Prostate gland (tissue), 2 donors: ENCODE results near the gene LYPD6. TPM values are rescaled to one million over a fixed set of nuclear protein-coding genes. Genes with fewer than 3 reads are reported as not detected.

ENCODE experiments used
- DNase-seq: peaks from one replicate; pipeline ENCODE4 v3.0.0-alpha.2; 2019; ENCODE audit warnings: low spot score
- H3K27ac ChIP-seq, 2 donors: fragments of 200-600 bp; sonication (generic); 2 replicates each; pipeline ENCODE4 v1.5.1; 2017 to 2019
- H3K27me3 ChIP-seq: fragments of 200-600 bp; sonication (generic); replicated peaks from 2 replicates; pipeline ENCODE4 v1.5.1; 2019; ENCODE audit not compliant: insufficient read depth
- H3K36me3 ChIP-seq, 2 donors: fragments of 200-600 bp; sonication (generic); 1 replicate in 1 of 2; 2 replicates in 1 of 2; pipeline versions ENCODE4 v1.5.1 to v1.8.1; 2017 to 2019
- H3K4me1 ChIP-seq: fragments of 200-600 bp; sonication (generic); replicated peaks from 2 replicates; pipeline ENCODE4 v1.5.1; 2019
- H3K4me3 ChIP-seq, 2 donors: fragments of 200-600 bp; sonication (generic); 2 replicates each; pipeline ENCODE4 v1.5.1; 2017 to 2019
- H3K9me3 ChIP-seq: fragments of 200-600 bp; sonication (generic); 2 replicates; pipeline ENCODE4 v1.5.1; 2017
- CTCF ChIP-seq, 4 experiments: fragments of 200-600 bp in 2 of 4; fragments of 450-650 bp in 2 of 4; sonication (generic) in 2 of 4; IDR thresholded peaks; 1 replicate in 3 of 4; 2 replicates in 1 of 4; pipeline ENCODE4 v1.5.1; 2016 to 2019; ENCODE audit warnings: antibody characterized with exemption in 4 of 4, mild to moderate bottlenecking in 2 of 4, moderate library complexity in 2 of 4
- POLR2A ChIP-seq: fragments of 450-650 bp; IDR thresholded peaks from one replicate; pipeline ENCODE4 v1.6.1; 2016; ENCODE audit warnings: antibody characterized with exemption, mild to moderate bottlenecking
- POLR2AphosphoS5 ChIP-seq: sonication (generic); formaldehyde crosslinking; IDR thresholded peaks from one replicate; pipeline ENCODE4 v1.6.1; 2017; ENCODE audit warnings: antibody characterized with exemption
- WGBS: methylation state at CpG from one replicate; pipeline ENCODE4 v1.1.5; 2018; 5-methylcytosine and 5-hydroxymethylcytosine counted together
- intact Hi-C: fragments of 100-400 bp; cut with DNase I; formaldehyde crosslinking; loops from one replicate; pipeline ENCODE4 v1.14.2; 2022
- total RNA-seq, 2 donors: library from RNA; depleted of rRNA; stranded (reverse); fragments of >200 nt; gene quantifications; one replicate each; pipeline ENCODE4 v1.1.0, GENCODE V29; 2016

LYPD6 gene
- total RNA-seq, 2 donors from 2014 or later = 2.3 to 5.1 TPM

DNA sequence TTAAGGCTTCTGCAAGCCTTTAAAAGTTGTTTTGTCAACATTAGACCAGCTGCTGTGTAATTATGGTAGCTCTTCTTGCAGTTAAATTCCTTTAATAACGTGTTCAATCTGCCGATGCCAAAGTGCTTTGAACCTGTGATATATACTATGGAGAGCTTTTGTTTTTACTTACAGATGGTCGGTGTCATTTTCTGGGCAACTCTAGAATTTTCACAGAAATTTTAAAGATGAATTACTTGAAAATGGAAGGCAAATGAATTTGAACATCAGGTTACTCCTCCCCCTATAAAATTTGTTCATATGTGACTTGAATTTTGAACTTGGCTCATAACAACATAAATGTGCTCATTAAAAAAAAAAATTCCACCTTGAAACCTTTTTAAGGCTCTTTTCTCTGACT, 23.0 kb downstream of the LYPD6 start:
- WGBS = 39% methylated on average over 3 of the region's 3 CpGs
- TF ChIP-seq POLR2AphosphoS5 = no peak
- TF ChIP-seq CTCF (IDR thresholded peaks at IDR 0.05) = no peak
- TF ChIP-seq POLR2A = no peak

GRCh38 chr2:149355716-149356422, 25.5 kb downstream of the LYPD6 start:
- TF ChIP-seq POLR2A = no peak
- no peak for TF ChIP-seq CTCF (IDR thresholded peaks at IDR 0.05)
- TF ChIP-seq POLR2AphosphoS5 = no peak
- Histone ChIP-seq H3K36me3 (no peaks in the 10 kb centered on the region), H3K27ac (no peak overlapping the region), H3K9me3 (no peaks in the 10 kb centered on the region), H3K27me3 (no peaks in the 10 kb centered on the region), H3K4me1 (no peaks in the 10 kb centered on the region), H3K4me3 (no peak overlapping the region)
- DNase-seq = no peak
- intact Hi-C loops = no loop called here
- WGBS = 95% methylated on average over 4 of the region's 4 CpGs

More for the DNA sequence above, 23.0 kb downstream of the LYPD6 start:
- Histone ChIP-seq H3K36me3 (no peaks in the 10 kb centered on the region), H3K4me1 (no peaks in the 10 kb centered on the region), H3K27ac (no peak overlapping the region), H3K9me3 (no peaks in the 10 kb centered on the region), H3K27me3 (no peaks in the 10 kb centered on the region), H3K4me3 (no peak overlapping the region)
- intact Hi-C loops = no loop called here
- DNase-seq = no peak

DNA sequence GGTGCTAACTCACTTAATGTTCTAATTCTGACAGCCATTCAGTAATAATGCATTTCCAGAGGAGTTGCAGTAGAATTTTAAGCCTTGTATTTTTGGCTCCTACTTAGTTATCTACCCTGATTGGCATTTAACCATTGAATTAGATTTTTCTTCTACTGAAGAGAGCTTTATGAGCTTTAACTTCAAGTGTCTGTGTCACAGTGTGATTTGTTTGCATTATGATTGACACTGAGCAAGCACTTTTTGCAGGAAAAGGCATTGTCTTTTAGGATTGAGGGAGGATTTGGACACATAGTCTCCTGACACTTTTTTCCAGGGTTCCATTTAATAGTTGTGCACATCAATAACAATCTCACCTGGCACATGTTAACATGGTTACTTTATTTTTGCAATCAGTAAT, 26.7 kb downstream of the LYPD6 start:
- Histone ChIP-seq H3K27me3 (no peaks in the 10 kb centered on the region), H3K4me1 (no peaks in the 10 kb centered on the region), H3K27ac (no peak overlapping the region), H3K4me3 (no peak overlapping the region), H3K36me3 (no peaks in the 10 kb centered on the region), H3K9me3 (no peaks in the 10 kb centered on the region)
- DNase-seq = no peak
- intact Hi-C loops = no loop called here
- TF ChIP-seq CTCF (IDR thresholded peaks at IDR 0.05) (no peak), POLR2AphosphoS5 (no peak), POLR2A (no peak)

DNA sequence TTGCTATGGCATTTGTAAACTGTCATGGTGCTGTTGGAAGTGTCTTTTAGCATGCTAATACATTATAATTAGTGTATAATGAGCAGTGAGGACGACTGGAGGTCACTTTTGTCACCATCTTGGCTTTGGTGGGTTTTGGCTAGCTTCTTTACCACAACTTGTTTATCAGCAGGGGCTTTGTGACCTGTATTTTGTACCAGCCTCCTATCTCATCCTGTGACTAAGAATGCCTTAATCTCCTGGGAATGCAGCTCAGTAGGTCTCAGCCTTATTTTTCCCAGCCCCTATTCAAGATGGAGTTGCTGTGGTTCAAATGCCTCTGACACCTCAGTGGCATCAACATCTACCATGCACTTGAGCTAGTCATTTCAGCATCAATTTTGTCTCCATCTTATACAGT, 29.7 kb downstream of the LYPD6 start:
- H3K9me3 ChIP-seq = no peaks in the 10 kb centered on the region
- H3K4me1 ChIP-seq = no peaks in the 10 kb centered on the region
- no peaks in the 10 kb centered on the region for H3K27me3 ChIP-seq
- intact Hi-C loops = no loop called here
- no peaks in the 10 kb centered on the region for H3K36me3 ChIP-seq
- TF ChIP-seq CTCF (IDR thresholded peaks at IDR 0.05) (no peak), POLR2AphosphoS5 (no peak), POLR2A (no peak)
- H3K27ac ChIP-seq = no peak overlapping the region
- WGBS = 67% methylated on average over 1 of the region's 1 CpG
- no peak for DNase-seq
- no peak overlapping the region for H3K4me3 ChIP-seq

DNA sequence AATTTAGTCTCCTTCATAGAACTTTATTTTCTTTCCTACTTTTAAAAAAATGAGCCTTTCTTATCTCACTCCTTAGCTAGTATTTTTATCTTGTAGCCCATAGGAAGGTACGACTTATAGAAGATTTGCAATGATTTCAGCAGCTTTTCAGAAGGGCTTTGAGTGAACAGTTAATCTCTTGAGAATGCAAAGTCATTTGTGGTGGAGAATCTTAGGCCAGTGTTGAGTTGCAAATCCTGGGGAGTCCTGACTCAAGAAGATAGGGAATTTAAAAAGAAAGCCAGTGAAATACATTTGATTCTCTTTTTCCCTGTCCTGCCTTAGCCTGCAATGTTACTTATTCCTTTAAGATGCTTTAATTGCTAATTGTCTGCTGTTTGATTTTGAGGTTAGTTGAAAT, 33.6 kb downstream of the LYPD6 start:
- WGBS = 82% methylated on average over 1 of the region's 1 CpG
- no peaks in the 10 kb centered on the region for H3K36me3 ChIP-seq
- intact Hi-C loops = no loop called here
- no peaks in the 10 kb centered on the region for H3K27me3 ChIP-seq
- DNase-seq = no peak
- no peaks in the 10 kb centered on the region for H3K9me3 ChIP-seq
- TF ChIP-seq POLR2AphosphoS5 (no peak), CTCF (IDR thresholded peaks at IDR 0.05) (no peak), POLR2A (no peak)
- no peaks in the 10 kb centered on the region for H3K4me1 ChIP-seq
- no peak overlapping the region for H3K27ac ChIP-seq
- no peak overlapping the region for H3K4me3 ChIP-seq
